Adrenal gland (tissue), 5 donors: ENCODE data around the gene MYOM1.

Source experiments
- POLR2A ChIP-seq, 2 donors: fragments of 450-650 bp; IDR thresholded peaks; one replicate each; pipeline ENCODE4 v1.6.1; 2017; ENCODE audit warnings: antibody characterized with exemption in 2 of 2, mild to moderate bottlenecking in 2 of 2, moderate library complexity in 1 of 2
- TF ChIP-seq, protein P1 (sequence below), 6 experiments: fragments of 450-650 bp in 4 of 6; fragments of 200-600 bp in 2 of 6; sonication (generic) in 1 of 6; IDR thresholded peaks; 1 replicate in 5 of 6; 2 replicates in 1 of 6; pipeline versions ENCODE4 v1.5.1 to v1.8.0; 2016 to 2021; ENCODE audit warnings: antibody characterized with exemption in 6 of 6, mild to moderate bottlenecking in 2 of 6, moderate library complexity in 1 of 6
- donor health status: DM: no; HTN: no; CAD: no.

- TF ChIP-seq, protein P1, sequence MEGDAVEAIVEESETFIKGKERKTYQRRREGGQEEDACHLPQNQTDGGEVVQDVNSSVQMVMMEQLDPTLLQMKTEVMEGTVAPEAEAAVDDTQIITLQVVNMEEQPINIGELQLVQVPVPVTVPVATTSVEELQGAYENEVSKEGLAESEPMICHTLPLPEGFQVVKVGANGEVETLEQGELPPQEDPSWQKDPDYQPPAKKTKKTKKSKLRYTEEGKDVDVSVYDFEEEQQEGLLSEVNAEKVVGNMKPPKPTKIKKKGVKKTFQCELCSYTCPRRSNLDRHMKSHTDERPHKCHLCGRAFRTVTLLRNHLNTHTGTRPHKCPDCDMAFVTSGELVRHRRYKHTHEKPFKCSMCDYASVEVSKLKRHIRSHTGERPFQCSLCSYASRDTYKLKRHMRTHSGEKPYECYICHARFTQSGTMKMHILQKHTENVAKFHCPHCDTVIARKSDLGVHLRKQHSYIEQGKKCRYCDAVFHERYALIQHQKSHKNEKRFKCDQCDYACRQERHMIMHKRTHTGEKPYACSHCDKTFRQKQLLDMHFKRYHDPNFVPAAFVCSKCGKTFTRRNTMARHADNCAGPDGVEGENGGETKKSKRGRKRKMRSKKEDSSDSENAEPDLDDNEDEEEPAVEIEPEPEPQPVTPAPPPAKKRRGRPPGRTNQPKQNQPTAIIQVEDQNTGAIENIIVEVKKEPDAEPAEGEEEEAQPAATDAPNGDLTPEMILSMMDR (IDR thresholded peaks at IDR 0.05) = no peak
- TF ChIP-seq POLR2A (IDR thresholded peaks at IDR 0.05) = no peak
Measured at GRCh38 chr18:3189884-3190283, 29.9 kb downstream of the MYOM1 start.
